NCI-H446 treated with DMSO at 0.1 percent for 48 hours (cell line): ENCODE measurements around the gene EBPL.
A peak's percentile ranks its signal among the peaks of the same experiment; 100 is the strongest.
"Not testable (repeated sequence)": the region's sequence is repeated elsewhere in the genome, so short reads cannot be mapped to it uniquely, and the experiment has no call there.

Experiments used
- DNase-seq: peaks from one replicate; lab custom pipeline; 2025; lab: John Stamatoyannopoulos, UW

Gene EBPL

DNA sequence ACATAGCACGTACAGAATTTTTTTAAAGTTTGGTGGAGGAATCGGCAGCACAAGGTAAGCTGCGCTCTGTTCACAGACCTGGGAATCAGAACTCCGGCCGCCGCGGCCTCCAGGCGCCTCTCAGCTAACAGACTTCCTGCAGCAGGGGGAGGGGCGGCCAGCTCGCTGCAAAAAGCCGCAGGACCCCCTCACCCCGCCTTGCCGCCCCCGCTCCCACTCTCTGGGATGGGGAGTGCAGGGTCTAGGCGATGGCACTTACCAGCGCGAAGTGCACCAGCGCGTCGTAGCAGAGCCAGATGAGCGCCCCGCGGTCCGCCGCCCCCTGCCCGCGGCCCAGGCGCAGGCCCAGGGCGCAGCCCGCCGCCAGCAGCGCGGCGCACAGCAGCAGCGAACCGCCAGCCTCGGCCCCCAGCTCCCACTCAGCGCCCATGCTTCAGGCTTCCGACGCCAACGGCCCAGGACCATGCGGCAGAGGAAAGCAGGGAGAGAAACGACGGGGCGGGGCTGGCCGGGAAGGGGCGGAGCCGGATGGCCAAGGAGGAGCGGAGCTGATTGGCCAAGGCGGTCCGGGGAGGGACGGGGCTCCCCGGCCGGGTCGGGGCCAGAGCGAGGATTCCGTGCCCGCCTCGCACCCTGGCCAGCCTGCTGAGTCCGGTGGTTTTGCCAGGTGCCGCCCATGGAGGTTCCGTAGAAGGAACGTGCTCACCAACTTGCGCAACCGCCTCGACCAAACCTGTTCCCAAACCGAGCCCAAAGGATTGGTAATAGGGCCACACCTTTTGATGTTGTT lies at the start of gene EBPL:
Gene EBPL (minus strand): TSS at position 492 of the 790 bp plus-strand sequence. CDS start 62 bp downstream, at position 430.
- peak; percentile 36 for DNase-seq

DNA sequence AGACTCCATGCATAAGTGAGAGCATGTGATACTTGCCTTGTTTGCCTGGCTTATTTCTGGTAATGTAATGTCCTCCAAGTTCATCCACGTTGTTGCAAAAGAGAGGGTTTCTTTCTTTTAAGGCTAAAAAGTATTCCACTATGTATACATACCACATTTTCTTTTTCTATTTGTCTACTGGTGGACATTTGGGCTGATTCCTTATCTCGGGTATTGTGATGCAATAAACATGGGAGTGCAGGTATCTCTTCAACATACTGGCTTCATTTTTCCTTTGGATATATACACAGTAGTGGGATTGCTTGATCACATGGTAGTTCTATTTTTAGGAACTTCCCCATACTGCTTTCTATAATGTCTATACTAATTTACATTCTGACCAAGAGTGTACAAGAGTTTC lies 49.6 kb upstream of the EBPL start:
- no peak for DNase-seq

DNA sequence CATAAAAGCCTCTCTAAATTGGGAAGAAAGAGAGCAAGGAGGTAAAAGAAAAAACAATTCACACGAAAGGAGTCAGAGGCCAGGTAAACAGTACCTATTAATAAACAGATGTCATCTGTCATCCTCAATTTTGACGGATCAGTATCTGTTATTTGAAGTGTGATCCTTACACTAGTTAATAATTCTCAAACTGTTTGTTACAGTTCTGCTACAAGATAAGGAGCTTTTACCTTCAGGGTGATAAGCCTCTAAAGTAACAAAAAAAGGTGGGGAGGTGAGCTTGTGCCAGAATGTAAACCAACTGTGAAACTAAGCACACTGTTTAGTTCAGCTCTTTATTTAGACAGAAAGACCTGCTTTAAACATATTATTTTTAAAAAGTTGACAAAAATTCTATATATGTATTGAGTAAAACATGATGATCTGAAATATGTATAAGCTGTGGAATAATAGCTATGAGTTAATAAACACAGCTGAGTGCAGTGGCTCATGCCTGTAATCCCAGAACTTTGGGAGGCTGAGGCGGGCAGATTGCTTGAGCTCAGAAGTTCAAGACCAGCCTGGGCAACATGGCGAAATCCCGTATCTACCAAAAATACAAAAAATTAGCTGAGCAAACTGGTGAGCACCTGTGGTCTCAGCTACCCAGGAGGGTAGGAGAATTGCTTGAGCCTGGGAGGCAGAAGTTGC lies 48.4 kb upstream of the EBPL start:
- DNase-seq, result no peak

DNA sequence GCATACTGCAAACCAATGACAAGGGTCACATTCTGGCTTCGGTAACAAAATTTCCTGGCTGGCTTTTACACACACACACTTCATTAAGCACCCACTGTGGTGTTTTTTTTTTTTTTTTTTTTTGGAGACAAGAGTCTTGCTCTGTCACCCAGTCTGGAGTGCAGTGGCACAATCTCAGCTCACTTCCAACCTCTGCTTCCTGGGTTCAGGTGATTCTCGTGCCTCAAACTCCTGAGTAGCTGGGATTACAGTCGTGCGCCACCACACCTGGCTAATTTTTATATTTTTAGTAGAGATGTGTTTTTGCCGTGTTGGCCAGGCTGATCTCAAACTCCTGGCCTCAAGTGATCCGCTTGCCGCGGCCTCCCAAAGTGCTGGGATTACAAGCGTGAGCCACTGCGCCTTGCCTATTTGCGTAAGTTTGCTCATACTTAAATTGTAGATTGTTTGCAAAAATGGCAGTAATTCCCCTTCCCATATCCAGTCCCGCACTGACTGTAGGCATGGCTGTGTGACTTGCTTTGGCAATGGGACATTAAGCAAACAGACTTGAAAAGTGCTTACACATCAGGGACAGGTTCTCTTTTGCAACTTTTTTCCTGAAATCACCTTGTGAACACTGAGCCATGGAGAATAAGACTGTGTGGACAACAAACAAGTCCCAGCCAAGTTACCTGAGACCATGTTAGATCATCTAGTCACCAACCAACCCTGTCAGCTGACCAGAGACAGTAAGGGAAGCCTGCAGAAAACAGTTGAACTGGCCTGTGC lies 42.1 kb upstream of the EBPL start:
- no peak for DNase-seq

DNA sequence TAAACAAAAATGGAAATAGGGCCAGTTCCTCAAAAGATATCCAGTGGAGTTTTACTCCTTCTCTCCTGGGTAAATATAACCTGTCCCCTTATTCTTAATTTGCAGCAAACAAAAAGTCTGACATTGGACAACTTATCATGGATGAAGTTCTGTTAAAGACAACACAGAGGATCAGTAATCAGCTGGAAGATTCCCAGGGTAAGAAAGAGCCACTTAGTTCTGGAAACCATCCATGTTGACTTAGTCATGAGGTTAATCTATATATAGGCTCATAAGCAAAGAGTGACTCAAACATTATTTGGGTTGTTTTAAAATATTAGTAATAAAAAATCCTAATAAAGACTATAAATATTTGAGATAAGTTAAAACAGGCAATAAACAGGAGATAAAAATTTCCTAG lies 40.5 kb upstream of the EBPL start:
- no peak for DNase-seq

DNA sequence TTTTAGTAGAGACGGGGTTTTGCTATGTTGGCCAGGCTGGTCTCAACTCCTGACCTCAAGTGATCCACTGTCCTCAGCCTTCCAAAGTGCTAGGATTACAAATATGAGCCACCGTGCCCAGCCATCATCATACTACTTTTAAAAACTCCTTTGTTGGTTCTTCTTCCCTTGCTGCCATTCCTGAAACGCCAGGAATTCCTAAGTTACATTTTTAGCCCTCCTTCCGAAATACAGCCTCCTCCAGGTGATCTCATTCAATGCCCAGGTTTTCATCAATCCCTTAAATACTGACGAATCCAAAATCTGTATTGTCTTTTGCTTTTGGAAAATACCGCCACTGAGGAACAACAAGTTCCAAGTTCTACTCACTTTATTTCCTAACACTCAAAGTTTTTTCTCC lies 25.3 kb upstream of the EBPL start:
- no peak for DNase-seq

DNA sequence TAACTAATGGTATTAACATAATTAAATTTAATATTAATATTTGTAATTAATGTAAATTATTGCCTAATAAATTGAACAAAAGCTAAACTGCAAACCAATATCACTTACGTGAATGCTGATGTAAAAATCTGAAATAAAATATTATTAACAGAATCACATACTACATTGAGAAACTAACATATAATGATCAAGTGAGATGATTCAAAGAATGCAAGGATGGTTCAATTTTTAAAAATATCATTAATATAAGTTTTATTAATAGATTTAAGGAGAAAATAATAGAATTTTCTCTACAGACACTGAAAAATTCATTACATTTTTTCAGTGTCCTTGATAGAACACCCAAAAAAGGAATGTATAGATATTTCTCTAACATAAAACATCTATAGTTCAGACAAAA lies 23.5 kb upstream of the EBPL start:
- DNase-seq, result no peak

DNA sequence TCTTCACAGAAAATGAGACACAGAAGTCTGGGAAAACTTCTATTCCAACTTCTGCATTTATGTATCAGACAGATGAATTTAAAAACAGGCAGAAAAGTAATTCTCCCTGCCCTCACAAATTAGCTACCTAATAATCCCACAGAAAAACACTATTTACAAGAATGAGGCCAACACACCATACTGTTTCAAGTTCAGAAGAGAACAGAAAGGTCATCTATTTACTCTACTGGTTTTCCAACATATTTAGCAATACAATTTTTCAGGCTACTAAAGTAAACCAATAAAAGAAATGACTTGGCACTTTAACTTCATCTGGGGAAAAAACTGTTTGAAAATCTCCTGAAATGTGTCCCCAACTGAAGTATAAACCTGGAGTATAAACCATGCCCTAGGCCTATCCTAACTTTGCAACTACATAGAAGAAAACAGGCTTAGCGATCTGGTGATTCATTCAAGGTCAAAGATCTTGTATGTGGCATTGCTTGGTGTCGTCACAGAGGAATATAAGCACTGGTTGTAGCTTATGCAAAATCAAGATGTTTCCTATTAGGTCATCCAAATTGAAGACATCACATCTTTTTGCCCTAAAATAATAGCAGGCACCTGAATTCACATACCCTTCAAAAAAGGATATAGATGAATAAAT lies 20.1 kb upstream of the EBPL start:
- DNase-seq, result no peak

DNA sequence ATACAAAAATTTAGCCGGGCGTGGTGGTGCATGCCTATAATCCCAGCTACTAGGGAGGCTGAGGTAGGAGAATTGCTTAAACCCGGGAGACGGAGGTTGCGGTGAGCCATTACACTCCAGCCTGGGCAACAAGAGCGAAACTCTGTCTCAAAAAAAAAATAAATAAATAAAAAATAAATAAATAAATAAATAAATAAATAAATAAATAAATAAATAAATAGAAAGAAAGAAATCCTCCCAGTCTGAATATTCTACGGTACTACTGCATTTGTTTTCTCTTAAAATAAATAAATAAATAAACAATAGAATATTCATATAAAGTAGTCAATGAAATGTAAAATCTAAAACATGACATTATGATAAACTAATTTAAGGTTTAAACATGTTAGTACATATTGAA lies 13.0 kb upstream of the EBPL start:
- DNase-seq, result not testable (repeated sequence)

DNA sequence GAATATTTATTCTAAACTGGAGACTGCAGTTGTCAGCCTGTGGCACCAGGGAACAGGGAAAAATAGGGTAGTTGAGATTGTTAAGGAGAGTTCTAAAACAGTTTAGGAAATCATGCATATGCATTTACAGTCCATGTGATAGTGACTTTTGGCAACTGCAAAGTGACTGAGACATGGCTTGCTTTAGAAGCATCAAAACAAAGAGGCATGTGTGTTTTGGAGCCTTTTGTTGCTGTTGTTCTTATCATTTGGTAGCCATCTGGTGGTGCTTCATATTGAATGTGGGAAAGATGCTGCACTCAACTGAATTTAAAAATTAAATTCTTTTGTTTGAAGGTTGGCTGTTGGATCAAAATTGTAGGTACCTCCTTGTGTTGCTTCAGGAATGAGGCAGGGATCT lies 10.2 kb upstream of the EBPL start:
- DNase-seq, result no peak

DNA sequence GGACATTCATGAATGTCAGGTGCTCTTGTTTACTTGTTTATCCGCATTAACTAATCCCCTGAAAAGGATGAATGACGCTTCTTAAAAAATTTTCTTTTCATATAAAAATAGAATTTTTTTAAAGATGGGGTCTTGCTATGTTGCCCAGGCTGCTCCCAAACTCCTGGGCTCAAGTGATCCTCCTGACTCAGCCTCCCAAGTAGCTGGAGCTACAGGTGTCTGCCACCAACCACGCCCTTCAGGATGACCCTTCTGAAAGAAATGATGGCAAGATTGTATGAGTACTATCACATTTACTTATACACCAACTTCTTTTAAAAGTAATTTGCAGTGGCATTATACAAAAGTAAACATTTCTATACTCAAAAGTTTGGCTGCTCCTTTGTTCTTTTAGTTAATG lies 6.2 kb upstream of the EBPL start:
- no peak for DNase-seq

DNA sequence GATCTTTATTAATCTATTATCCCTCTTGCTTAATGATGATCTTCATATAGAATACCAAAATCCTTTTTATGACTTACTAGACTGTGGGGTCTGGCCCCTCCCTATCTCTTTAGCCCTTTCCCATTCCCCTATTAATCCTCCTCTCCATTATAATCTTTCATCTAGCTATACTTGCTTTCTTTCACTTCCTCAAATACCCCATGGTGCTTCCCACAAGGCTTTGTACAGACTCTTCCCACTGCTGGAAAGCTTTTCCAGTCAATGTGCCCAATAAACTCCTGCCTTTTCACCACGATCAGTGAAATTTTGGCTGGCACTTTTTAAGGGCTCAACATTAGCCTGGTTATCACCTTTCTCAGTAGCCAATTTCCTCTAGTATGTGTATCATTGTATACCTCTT lies 3.2 kb upstream of the EBPL start:
- no peak for DNase-seq

DNA sequence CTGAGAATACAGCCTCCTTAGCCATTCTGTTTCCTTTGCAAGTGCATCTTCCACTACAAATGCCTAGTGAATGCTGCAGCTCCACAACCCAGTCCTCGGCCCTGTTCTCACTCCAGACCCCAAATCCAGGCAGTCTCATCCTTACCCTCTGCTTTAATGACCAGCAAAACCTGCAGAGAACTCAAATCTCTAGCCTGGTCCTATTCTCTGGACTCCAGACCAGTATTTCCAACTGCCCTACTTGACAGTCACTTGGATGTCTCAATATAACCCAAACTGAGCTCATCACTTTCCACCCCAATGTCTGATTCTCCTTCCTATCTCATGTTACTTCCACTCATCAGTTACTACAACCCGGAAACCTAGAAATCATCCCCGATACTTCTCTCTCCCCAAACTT lies 2.6 kb upstream of the EBPL start:
- DNase-seq, result no peak

DNA sequence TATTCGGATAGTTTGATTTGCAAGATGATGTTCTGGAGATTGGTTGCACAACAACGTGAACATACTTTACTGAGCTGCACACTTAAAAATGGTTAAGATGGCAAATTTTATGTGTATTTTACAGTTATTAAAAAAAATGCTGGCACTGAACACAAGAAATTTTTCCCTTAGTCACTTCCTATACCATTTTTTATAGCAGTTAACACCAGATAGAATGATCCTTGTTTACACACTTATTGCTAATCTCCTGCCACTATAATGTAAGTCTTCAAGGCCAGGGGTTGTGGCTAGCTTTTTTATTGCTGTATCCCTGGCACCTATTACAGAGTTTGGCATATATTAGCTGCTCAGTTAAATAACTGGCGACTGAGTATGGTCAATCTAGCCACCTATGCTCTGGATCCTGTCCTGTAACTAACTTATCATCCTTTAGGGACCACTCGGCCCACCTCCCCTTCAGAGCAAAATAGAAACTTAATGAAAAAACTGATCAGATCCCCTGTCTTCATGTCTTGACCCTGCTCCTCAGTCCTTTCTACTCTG lies 2.0 kb upstream of the EBPL start:
- DNase-seq, result no peak

DNA sequence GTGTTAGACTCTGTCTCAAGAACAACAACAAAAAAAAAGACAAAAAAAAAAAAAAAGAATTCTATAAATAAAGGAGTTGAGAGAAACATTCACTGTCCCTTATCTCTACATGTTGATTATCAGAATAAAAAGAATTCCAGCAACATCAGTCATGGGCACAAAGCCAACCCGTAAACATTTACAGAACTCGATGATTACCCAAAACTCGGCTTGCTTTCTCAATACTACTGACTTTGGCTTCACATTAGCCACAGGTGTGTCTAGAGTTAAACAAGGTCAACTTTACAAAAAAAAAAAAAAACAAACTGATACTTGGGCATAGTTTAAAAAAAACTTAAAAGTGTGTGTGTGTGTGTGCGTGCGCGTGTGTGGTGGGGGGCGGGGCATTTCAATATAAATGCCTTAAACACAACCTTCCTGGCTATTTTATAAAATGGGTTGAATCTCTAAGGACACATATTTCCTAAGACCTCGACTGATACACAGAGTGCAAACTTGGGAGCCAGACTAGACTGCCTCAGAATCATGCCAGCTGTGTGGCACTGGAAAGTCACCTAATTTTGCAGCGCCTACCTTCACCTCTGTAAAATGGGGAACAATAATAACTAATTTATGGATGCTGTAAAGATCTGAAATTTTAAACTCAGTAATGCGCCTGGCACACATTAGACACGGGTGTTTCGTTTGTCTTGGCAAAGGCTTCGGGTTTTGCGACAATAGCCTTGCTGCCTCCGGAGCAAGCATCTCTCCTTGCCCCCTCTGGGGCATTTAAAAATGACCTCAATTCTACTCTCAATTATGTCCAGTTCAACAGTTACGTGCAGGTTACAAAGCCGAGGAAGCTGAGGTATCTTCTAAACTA lies 922 bp downstream of the EBPL start:
- DNase-seq, result no peak

DNA sequence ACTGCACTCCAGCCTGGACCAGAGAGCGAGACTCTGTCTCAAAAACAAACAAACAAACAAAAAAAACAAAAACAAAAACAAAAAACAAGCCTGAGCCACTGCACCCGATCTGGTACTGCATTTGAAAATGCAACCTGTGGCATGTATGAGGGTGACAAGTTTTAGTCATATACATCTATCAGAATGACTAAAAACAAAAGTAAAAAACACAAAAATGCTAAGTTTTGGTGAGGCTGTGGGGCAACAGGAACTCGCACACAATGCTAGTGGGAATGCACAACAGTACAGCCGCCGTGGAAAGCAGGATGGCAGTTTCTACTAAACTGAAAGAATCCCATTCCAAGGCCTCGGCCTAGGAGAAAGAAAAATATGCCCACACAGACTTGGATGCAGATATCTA lies 7.8 kb downstream of the EBPL start:
- no peak for DNase-seq

DNA sequence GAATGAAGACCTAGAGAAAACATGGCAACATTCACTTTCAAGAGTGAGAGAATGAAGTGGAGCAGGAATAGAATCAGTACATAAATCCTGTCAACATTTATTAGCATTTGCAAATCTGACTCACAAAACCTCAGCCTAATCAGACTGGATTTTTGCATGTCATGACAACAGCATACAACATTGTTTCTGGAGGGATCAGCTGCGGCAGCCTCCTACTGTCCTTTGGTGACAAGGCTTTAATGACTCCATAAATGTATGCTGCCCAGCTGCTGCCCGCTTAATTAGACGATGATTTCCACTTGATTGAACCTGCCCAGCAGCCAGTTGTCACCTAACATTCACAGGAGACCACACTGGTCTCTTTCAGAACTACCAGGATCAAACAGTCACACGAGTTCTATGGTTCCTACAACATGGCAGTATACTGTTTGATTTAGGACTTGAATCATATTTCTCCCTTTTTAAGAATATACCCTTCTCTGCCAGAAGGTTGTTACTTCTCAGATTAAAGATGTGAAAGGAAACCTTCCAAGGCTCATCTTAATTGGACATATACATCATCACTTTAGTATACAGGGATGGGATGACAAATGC lies 9.3 kb downstream of the EBPL start:
- no peak for DNase-seq

DNA sequence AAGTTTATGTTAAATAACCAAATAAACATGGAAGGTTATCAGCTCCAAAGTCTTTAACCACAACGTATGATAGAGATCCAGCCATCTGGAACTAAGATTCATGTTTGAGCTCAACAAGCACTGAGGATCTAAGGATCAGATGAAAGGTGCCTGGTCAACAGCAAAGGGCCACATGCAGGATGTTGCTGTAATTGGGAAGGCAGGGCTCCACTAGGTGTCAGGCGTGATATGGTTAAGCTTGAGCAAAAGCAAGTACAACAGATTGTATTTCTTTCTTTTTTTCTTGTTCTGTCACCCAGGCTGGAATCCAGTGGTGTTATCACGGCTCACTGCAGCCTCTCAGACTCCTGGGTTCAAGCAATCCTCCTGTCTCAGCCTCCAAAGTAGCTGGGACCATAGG lies 12.0 kb downstream of the EBPL start:
- DNase-seq, result no peak

DNA sequence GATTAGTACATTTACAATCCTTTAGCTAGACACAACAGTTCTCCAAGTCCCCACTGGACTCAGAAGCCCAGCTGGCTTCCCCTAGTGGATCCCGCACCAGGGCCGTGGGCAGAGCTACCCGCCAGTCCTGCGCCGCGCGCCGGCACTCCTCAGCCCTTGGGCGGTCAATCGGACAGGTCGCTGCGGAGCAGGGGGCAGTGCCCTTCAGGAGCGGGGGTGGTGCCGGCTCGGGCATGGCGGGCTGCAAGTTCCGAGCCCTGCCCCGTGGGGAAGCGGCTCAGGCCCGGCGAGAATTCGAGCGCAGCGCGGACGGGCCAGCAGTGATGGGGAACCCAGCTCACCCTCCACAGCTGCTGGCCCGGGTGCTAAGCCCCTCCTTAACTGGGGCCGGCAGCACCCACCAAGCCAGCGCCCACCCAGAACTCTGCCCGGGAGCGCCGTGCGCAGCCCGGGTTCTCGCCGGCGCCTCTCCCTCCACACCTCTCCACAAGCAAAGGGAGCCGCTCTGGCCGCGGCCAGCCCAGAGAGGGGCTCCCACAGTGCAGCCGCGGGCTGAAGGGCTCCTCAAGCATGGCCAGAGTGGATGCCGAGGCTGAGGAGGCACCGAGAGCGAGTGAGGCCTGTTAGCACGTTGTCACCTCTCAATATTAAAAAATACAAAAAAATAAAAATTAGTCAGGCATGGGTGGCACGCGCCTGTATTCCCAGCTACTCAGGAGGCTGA lies 12.9 kb downstream of the EBPL start:
- DNase-seq, result no peak
